GM21723 (cell line): ENCODE measurements around the gene FGFR2.

ENCODE experiments used
- ATAC-seq: cut with Tn5 transposase; IDR thresholded peaks from one replicate; pipeline ENCODE4 v1.9.1; 2021; ENCODE audit warnings: mild to moderate bottlenecking, moderate library complexity; ENCODE audit not compliant: unreplicated experiment

Gene FGFR2

DNA sequence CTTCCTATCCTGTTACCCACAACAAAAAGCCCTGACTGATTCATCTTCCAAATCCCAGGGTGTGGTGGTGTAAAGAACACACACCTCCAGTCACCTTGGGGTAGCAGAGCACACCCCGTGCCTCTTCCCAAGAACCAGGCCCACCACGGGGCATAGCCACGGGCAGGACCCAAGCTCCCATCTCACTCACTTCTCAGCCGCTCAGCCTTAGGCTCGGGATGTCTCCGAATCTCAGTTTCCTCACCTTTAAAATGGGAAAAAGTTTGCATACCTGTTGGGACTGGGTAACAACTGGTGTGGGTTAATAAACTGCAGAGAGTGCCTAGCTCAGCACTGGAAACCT is 139.0 kb downstream of the FGFR2 start:
- no peak for ATAC-seq

DNA sequence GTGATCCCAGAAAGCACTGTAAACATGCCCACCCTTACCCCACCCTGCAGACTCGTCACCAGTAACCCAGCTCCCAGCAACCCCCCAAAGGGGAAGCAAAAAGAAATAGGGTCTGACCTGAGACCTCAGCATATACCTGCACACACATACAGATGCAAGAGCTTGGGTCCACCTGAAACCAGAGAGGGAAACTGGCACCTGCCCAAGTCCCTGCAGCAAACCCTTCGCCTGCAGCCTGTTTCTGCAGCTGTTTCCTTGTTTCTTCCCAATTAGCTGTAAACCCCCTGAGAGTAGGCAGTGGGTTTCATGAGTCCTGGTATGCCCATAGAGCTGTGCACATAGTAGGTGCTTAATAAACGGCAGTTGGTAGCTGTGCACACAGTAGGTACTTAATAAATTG is 140.5 kb downstream of the FGFR2 start:
- no peak for ATAC-seq

DNA sequence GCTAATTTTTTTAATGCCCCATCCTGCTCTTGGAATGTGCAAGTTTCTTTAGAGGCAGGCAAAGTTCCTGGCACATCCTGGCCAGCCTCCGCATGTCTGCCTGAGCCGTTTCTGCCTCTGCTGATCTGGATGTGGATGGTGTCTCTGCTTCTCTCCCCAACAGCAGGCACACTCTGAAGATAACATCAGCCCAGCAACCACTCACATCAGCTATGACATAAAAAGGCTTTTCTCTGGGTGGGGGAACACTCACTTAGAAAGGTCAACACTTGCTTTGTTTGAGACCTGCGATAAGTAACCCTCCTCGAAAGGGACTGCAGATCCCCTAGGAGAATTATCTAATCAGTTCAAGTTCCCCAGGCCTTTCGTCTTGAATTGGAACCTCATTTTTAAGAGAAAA is 142.9 kb downstream of the FGFR2 start:
- no peak for ATAC-seq

DNA sequence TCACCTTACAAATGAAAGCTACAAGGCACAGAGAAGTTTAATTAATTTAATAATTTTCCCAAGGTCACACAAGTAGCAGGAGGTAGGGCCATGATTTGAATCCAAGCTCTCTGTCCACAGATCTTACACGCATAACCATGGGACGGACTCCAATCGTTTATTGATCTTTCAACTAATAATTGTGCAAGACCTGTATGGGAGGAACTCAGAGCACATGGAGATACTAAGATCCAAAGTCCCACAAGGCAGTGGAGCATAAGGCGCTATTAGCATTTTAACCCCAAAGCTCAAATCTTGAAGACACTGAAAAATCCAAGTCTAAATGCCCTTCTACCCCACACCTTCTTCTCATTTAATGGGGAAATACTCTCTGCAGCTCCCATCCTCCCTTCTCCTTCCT is 143.5 kb downstream of the FGFR2 start:
- ATAC-seq: no peak

DNA sequence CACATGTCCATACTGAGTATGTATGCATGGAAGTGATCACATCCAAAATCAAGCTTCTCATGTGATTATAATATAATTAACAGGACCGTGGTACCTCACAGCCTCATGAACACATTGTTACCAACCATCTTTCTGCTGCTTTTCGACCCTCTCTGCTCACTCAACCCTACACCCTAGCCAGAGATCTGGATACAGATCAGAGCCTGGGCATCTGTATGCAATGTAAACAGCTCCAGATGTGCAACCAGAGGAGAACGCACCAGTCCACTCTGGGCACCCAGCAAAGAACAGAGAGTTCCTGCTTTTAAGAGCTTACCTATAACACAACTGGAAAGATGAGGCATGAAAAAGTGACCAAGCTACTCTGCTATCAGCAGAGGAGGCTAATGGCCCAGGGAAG is 145.1 kb downstream of the FGFR2 start:
- ATAC-seq: no peak

DNA sequence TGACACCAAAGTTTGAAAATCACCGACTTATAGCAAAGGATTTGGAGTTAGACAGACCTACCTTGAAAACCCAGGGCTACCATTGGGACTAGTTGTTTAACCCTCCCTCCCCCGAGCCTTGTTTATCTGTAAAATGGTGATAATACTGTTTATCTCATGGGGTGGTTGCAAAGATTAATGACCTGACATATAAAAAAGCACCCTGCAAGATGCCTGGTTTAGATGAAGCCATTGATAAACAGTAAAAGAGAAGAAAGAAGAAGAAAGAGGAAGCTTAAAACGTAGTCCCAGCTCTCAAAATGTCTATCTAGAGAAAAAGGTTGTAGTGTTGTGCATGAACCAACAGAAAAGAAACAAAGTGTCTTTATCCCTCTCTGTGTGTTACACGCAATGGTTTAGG is 145.7 kb downstream of the FGFR2 start:
- ATAC-seq: no peak

DNA sequence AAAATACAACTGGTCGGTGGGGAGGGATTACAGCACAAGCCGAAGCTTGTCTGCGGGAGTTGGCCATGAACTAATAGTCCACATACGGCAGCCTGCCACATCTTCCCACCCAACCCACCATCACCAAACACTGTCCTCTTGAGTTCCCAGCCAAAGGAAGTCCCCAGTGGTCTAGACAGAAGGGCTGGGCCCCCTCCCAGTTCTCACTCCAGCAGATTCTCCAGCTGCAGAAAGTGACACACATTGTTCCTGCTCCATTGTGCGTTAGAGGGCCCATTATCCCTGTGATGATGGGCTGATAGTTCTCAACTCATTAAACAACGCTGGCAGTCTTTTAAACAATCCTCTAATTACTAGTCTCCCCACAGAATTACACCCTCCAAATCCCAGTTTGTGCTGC is 148.0 kb downstream of the FGFR2 start:
- ATAC-seq: no peak

DNA sequence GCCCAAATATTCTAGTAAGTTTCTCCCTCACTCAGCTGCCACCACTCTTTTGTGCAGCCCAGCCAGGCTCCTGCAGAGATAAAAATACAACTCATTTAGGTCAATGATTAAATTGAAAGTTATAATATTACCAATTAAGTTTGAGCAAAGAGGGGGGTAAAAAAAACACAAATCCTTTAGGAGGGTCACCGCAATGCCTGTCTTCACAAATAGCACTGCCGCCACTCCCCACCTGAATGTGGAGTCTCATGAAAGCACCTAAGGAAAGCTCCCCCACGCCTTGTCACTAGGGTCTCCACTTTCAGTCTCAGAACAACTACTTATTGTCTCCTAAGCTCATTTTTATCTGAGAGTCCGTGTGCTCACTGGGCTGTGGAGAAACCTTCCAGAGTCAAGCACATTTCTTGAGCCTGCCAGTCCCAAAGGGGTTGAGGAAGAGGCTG is 148.7 kb downstream of the FGFR2 start:
- peak; percentile 19 for ATAC-seq

DNA sequence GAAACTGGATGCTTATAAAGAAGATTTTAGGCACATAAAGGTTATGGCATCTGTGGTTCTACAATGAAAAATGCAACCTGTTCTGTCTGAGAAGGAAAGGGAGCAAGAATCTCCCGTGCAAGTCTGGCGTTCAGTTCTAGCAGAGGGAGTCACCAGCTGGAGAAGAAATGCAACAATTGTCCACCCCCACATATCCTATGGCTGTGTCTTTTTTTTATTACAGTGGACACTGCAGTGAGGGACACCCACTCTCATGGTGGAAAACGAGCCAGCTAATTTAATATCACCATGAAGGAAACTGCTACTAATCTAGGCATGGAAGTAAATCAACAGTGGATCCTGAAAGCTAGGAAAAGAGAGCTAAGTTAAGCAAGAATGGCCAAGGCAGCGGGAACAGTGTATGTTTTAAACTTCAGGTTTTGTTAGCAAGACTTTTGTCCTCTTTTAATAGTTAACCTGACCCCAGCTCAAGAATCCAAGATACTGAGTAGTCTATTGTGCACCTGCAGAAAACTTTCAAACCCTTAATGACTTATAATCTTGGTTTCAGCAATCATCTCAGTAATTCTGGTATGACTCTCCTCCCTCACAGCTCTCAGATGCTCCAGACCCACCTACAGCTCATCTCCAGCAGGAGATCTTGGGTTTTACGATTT is 149.3 kb downstream of the FGFR2 start:
- ATAC-seq: peak; percentile 92

DNA sequence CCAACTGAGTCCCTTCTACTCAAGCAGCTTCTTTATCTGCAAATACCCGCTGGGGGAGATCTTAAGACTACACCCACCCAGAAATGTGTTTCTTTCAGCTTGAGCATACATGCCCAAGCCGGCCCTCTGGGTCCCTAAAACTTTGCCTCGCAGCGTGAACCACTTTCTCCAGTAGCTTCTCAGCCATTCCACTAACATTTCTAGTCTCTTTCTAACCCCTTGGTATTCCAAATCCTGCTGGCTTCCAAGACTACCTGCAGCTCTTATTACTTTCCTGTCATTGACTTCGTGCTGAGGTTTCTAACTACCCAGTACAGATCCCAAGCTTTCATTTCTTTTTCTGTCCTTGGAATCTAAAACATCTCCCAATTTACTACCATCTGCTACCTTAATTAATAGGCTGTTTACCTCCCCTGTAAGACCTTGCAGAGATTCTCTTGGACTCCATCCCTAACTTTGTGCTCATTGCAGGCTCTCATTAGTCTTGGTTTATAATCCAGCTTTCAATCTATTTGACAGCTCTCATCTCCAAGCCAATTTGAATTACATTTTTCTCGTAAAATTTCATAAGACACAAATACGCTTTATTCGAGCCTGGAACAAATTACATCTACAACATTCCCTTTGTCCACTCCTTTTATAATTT is 153.6 kb downstream of the FGFR2 start:
- ATAC-seq: no peak

DNA sequence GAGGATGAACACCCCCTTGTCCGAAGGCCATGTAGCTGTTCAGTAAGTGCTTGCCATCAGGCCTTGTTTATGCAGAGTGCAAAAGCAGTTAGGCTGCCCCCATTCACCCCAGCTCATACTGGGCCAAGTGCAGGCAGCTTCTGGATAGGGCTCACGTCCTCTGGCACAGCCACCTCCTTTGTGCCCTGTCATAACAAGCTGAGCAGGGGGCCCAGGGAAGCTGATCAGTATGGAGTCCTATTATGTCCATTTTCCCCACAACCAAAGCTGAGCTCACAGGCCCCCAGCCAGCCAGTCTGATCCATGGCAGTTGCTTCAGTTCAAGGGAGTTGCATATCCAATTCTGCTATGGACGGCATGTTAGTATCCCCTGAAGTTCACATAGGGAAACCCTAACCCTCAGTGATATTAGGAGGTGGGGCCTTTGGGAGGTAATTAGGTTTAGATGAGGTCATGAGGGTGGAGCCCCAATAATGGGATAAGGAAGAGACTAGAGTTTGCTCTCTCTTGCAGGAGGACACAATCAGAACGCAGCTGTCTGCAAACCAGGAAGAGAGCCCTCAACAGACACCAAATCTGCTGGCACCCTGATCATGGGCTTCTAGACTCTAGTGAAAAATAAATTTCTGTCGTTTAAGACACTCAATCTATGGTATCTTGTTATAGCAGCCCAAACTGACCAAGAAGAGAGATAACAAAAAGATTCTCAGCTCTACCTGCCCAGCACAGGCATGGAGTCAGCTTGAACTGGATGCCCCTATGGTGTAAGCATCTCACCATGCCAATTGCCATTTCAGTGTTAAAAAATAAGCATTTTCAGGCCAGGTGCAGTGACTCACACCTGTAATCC is 155.9 kb downstream of the FGFR2 start:
- no peak for ATAC-seq

DNA sequence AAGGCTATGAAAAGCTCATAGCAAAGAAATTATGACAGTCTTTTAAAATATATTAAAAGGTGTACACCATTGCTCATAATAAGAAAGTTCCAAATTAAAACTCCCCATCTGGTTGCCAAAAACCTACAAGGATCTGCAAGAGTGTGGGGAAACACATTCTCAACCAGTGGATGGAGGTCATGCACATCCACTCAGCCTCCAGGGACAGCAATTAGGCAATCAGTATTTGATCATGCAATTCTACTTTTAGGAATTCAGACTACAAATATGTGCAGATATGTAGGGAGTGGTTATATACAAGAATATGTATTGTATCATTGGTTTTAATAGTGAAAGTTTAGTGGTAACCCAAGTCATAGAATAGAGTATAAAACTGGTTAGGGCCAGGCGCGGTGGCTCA is 157.8 kb downstream of the FGFR2 start:
- ATAC-seq: no peak

DNA sequence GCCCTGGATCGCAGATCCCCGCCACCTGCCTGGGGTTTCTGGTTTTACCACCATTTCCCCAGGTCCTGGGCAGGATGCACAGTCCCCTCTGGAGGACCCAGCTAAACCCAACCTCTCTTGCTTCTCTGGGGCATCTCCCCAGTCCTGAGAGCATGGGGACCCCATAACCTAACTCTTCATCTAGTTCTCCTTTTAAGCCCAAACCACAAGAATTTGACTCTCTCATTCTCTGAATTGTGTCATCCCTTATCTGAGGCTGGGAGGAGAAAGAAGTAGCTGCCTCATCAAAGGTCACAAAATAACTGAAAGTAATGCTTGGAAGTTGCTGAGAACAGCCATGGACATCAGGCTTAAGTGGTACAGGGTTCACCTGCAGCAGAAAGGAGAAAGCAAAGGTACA is 159.9 kb downstream of the FGFR2 start:
- ATAC-seq: no peak

DNA sequence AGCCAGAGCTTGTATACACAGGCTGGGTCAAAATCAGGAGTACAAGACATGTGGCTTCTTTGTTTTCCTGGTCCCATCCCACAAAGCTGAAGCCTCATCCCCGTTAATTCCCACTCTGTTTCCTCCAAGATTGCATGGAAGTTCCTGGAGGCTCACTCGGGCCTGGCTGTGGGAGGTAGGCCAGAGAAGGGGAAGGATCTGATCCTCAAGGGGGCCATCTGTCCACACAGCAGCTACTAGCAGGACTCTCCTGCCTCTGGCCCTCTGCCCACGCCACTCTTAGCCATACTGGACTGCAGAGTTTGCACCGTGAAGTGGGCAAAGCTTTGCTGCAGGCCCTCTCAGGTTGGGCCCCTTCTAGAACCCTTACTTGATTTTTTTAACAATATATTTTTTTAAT is 160.6 kb downstream of the FGFR2 start:
- ATAC-seq: no peak

DNA sequence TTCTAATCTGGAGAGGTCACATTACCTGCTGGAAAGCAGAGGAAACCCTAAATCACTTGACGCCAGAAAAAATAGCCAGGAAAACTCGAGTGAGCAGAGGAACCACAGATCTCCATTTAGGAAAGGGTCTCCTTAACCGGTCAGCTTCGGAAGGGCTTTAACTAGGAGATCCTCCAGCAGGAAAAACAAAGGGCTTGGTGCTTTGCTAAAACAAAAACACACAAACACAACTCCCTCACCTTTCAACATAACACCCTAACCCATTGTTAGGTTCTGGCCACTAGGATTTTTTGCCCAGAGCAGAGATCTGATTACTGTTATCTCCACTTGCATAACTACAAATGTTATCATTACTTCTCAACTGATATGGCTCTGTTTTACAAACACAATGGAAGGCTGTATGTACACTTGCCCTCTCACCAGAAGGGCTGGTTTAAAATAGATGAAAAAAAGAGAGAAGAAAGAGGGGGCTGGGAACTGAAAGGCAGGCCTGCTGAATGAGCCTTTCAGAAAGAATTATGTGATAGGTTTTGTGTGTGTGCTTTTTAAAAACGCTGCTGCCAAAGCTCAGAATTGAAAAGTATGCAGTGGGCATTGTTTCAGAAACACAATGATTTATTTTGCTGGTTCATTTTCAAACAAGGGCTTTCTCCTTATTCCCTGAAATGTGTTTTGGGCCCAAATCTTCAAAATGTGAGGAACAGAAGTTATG is 161.5 kb downstream of the FGFR2 start:
- no peak for ATAC-seq

DNA sequence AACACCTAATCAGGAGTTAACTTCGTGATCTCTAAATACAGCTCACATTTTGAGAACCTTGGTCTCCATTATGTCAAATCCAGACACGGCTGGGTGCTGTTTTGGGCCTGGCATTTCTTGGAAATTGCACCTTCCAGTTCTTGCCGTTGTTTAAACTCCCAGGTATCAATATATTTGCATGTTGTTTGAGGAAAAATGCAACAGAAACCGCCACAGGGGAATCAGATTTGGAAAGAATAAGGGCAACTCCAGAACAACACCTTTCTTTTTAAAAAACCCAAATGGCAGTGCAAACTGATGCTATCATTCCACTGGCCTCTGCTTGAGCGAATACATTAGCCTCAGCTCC is 162.0 kb downstream of the FGFR2 start:
- ATAC-seq: no peak

DNA sequence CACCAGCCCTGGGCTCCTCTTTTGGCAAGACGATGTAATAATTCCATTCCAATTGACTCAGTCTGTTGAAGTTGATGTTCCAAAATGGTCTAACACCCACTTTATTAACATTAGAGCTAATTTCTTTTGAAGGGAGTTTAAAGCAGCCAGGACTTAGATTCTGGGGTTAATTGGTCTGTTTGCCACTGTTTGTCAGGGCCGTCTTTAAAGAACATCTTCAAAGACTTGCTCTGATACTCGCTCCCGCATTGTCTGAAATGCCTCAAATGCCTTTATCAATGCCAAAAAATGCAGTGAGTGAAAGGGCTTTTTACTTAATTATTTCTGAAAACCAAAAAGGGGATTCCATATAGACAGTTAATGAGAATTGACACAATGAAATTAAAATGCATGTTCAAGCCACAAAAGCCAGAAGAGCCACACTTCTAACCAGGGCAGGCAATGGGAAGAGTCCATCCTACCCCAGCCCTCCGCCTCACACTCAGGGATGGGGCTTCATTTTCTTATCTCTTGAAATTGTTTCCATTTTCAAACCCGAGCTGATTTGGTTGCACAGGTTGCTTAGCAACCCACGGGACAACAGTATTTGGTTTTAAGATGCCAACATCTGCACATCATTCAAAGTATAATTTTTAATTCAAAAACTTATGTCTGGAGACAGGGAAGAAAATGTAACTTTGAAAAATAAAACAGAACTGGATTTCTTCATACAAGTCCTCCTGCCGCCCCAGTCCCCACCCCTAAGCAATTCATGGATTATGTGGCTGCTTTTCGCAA is 163.0 kb downstream of the FGFR2 start:
- ATAC-seq: no peak

DNA sequence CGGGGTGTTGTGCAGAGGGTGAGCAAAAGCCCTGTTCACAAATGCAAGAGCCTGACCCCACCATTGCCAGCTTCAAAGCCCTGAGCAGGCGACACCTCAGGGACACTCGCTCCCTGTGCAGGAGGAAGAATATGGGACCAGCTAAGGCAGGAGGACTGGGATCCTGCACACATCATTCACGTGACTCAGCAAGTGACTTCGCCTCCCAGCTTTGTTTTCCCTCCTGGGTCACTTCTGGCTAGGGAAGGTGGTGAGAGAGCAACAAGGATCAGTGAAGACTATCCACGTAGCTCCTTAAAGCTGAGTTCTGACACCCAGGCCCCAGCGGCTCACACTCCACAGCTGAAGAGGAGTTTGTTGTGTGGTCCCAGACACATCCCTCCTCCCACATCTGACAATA is 164.3 kb downstream of the FGFR2 start:
- no peak for ATAC-seq

DNA sequence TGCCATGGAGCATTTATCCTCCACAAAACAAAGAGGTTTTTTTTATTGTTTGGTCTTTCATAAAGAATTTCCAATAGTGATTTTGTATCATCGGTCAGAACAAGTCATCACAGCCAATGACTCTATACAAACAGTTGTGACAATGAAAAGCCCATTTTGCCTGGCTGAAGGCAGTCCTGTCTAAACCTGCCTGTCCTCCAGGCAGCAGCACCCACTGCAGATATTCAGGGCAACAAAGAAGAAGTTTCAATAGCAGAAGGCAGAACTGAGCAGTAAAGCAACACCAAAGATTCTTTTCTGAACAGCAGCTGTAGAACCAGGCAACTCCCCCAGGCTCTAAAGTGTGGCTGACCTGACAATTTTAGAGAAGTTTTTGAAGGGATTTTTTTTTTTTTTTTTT is 169.4 kb downstream of the FGFR2 start:
- ATAC-seq: no peak
